ENCODE measurements around the gene IQSEC3.

IQSEC3 gene

GRCh38 chr12:120951-121350, 54.4 kb downstream of the IQSEC3 start:
- Histone ChIP-seq H3K36me3 (no peaks in the 10 kb centered on the region), H3K4me1 (no peaks in the 10 kb centered on the region), H3K27ac (no peak overlapping the region), H3K27me3 (peaks cover 0 to 35% of the 10 kb centered on the region in 2 donors), H3K9me3 (no peaks in the 10 kb centered on the region), H3K4me3 (no peak overlapping the region)
- intact Hi-C loops (cut with DNase I; ENCODE audit: low total_unique reads): no loop called here
- TF ChIP-seq, protein P1, sequence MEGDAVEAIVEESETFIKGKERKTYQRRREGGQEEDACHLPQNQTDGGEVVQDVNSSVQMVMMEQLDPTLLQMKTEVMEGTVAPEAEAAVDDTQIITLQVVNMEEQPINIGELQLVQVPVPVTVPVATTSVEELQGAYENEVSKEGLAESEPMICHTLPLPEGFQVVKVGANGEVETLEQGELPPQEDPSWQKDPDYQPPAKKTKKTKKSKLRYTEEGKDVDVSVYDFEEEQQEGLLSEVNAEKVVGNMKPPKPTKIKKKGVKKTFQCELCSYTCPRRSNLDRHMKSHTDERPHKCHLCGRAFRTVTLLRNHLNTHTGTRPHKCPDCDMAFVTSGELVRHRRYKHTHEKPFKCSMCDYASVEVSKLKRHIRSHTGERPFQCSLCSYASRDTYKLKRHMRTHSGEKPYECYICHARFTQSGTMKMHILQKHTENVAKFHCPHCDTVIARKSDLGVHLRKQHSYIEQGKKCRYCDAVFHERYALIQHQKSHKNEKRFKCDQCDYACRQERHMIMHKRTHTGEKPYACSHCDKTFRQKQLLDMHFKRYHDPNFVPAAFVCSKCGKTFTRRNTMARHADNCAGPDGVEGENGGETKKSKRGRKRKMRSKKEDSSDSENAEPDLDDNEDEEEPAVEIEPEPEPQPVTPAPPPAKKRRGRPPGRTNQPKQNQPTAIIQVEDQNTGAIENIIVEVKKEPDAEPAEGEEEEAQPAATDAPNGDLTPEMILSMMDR (IDR thresholded peaks at IDR 0.05): no peak
- no peak for DNase-seq

GRCh38 chr12:121647-122046, 55.1 kb downstream of the IQSEC3 start:
- Histone ChIP-seq H3K9me3 (no peaks in the 10 kb centered on the region), H3K4me3 (no peak overlapping the region), H3K4me1 (no peaks in the 10 kb centered on the region), H3K27ac (no peak overlapping the region), H3K36me3 (no peaks in the 10 kb centered on the region), H3K27me3 (peaks cover 0 to 31% of the 10 kb centered on the region in 2 donors)
- TF ChIP-seq, protein P1 (IDR thresholded peaks at IDR 0.05): no peak
- no peak for DNase-seq
- intact Hi-C loops (cut with DNase I; ENCODE audit: low total_unique reads): no loop called here

DNA sequence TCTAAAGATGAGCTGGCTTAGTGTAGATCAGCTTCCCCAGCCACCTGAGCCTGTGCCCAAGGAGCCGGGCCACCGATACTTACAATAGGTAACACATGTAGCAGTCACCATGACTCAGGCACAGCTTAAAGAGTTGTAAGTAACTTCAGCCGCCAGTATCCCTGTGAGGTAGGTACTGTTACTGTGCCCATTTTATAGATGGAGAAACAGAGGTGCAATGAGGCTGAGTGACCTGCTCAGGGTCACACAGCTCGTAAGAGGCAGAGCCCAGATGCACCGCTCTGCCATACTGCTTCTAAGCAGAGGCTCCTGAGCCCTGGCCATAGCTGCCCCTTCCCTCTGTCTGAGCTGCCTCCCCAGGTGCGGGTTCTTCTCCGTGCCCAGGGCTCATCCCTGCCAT, 58.5 kb downstream of the IQSEC3 start:
- TF ChIP-seq, protein P1 (IDR thresholded peaks at IDR 0.05): no peak
- H3K27me3 ChIP-seq: peaks cover 0 to 36% of the 10 kb centered on the region in 2 donors
- intact Hi-C loops (cut with DNase I; ENCODE audit: low total_unique reads): no loop called here
- H3K36me3 ChIP-seq: no peaks in the 10 kb centered on the region
- no peaks in the 10 kb centered on the region for H3K9me3 ChIP-seq
- H3K27ac ChIP-seq: no peak overlapping the region
- no peak for DNase-seq
- H3K4me1 ChIP-seq: no peaks in the 10 kb centered on the region
- H3K4me3 ChIP-seq: no peak overlapping the region

GRCh38 chr12:125566-125965, 59.0 kb downstream of the IQSEC3 start:
- Histone ChIP-seq H3K9me3 (no peaks in the 10 kb centered on the region), H3K4me3 (no peak overlapping the region), H3K27me3 (peaks cover 0 to 40% of the 10 kb centered on the region in 2 donors), H3K27ac (no peak overlapping the region), H3K36me3 (no peaks in the 10 kb centered on the region), H3K4me1 (no peaks in the 10 kb centered on the region)
- intact Hi-C loops (cut with DNase I; ENCODE audit: low total_unique reads): no loop called here
- DNase-seq: no peak
- TF ChIP-seq, protein P1 (IDR thresholded peaks at IDR 0.05): no peak

DNA sequence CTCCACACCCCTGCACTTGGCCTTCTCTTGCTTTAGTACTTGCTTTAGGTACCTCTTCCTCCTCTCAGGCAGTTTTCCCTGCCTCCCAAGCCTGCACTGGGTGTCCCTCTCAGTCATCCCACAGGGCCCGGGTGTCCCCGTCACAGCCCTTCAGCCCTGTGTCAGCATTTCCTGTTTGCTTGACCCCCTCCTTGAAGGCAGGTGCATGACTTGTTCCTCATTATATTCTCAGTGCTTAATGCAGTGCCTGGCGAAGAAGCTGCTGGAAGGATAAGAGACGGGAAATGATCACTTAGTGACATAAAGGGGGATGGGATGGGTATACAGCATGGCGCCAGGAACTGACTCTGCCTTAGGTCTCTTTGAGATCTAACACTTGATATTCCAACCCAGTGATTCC, 61.5 kb downstream of the IQSEC3 start:
- Histone ChIP-seq H3K4me1 (no peaks in the 10 kb centered on the region), H3K27me3 (peaks cover 0 to 52% of the 10 kb centered on the region in 2 donors), H3K9me3 (no peaks in the 10 kb centered on the region), H3K4me3 (no peak overlapping the region), H3K36me3 (no peaks in the 10 kb centered on the region), H3K27ac (no peak overlapping the region)
- TF ChIP-seq, protein P1 (IDR thresholded peaks at IDR 0.05): no peak
- intact Hi-C loops (cut with DNase I; ENCODE audit: low total_unique reads): no loop called here
- no peak for DNase-seq

DNA sequence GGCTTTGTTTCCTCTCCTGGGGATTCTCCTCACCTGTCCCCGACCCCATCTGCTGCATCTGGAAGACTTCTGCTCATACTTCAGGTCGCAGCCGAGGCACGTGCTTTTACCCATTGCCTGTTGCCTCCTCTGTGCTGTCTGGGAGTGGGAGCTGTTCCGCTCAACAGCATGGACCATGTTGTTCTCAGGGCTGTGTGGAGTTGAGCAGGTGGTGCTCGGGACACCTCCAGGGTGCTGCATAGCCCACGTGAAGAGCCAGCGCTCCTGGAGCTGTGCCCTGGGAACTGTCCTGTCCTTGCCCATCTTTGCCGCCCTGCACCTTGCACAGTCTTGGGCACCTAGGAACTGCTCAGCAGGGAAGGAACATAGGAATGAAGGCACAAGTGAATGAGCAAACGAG, 62.4 kb downstream of the IQSEC3 start:
- Histone ChIP-seq H3K4me1 (no peaks in the 10 kb centered on the region), H3K36me3 (no peaks in the 10 kb centered on the region), H3K27me3 (peaks cover 0 to 52% of the 10 kb centered on the region in 2 donors), H3K27ac (no peak overlapping the region), H3K9me3 (no peaks in the 10 kb centered on the region), H3K4me3 (no peak overlapping the region)
- no peak for DNase-seq
- intact Hi-C loops (cut with DNase I; ENCODE audit: low total_unique reads): no loop called here
- TF ChIP-seq, protein P1 (IDR thresholded peaks at IDR 0.05): no peak

Data from tibial artery (tissue), 4 donors.